Gastrocnemius medialis (tissue), 4 donors: Measurements from ENCODE around the gene GRIK3. TPM values are rescaled to one million over a fixed set of nuclear protein-coding genes. Genes with fewer than 3 reads are reported as not detected.

Source experiments
- ATAC-seq, 2 donors: fragments of 150-250 bp; one replicate each; pipeline ENCODE4 v1.9.1; 2016
- DNase-seq, 2 donors: peaks; one replicate each; pipeline ENCODE4 v3.0.0-alpha.2; 2019
- H3K27ac ChIP-seq, 4 donors: fragments of 200-600 bp; sonication (generic); 1 replicate in 1 of 4; 2 replicates in 3 of 4; pipeline ENCODE4 v1.5.1; 2016 to 2018; ENCODE audit warnings: mild to moderate bottlenecking in 2 of 4, moderate library complexity in 1 of 4
- H3K27me3 ChIP-seq, 3 donors: fragments of 200-600 bp; sonication (generic) in 2 of 3; 1 replicate in 1 of 3; 2 replicates in 2 of 3; pipeline versions ENCODE4 v1.5.1 to v1.6.0; 2016 to 2019; ENCODE audit warnings: mild to moderate bottlenecking in 1 of 3, moderate library complexity in 1 of 3
- H3K36me3 ChIP-seq, 2 donors: fragments of 200-600 bp; sonication (generic) in 1 of 2; one replicate each; pipeline ENCODE4 v1.5.1; 2017 to 2018
- H3K4me1 ChIP-seq, 2 donors: fragments of 200-600 bp; sonication (generic) in 1 of 2; one replicate each; pipeline ENCODE4 v1.5.1; 2016 to 2017; ENCODE audit warnings: mild to moderate bottlenecking in 2 of 2
- H3K4me3 ChIP-seq, 4 donors: fragments of 200-600 bp; sonication (generic) in 3 of 4; 1 replicate in 1 of 4; 2 replicates in 3 of 4; pipeline ENCODE4 v1.5.1; 2016 to 2019; ENCODE audit warnings: mild to moderate bottlenecking in 2 of 4
- H3K9me3 ChIP-seq, 3 donors: fragments of 200-600 bp; sonication (generic) in 2 of 3; 1 replicate in 1 of 3; 2 replicates in 2 of 3; pipeline ENCODE4 v1.5.1; 2016 to 2019
- POLR2A ChIP-seq, 2 donors: fragments of 450-650 bp; IDR thresholded peaks; one replicate each; pipeline ENCODE4 v1.6.1; 2017; ENCODE audit warnings: antibody characterized with exemption in 2 of 2, mild to moderate bottlenecking in 2 of 2, moderate library complexity in 2 of 2
- in situ Hi-C, 4 donors: fragments of 200-750 bp; cut with MboI; loops; one replicate each; pipeline versions ENCODE4 v1.15.0 to v1.8.0; 2017; ENCODE audit warnings: low sequenced_read_pairs in 4 of 4
- intact Hi-C: fragments of 100-400 bp; cut with DNase I; formaldehyde crosslinking; loops from one replicate; pipeline ENCODE4 v1.15.1; 2023; ENCODE audit warnings: low total_unique reads
- total RNA-seq, 4 donors: library from RNA; depleted of rRNA; stranded (reverse); fragments of >200 nt; gene quantifications; one replicate each; pipeline versions ENCODE4 v1.1.0 to v1.2.3, GENCODE V29; 2016
- TF ChIP-seq, protein P1 (sequence below), 5 experiments: fragments of 450-650 bp in 3 of 5; fragments of 200-600 bp in 2 of 5; sonication (generic) in 2 of 5; IDR thresholded peaks in 4 of 5; conservative IDR thresholded peaks in 1 of 5; 1 replicate in 4 of 5; 2 replicates in 1 of 5; pipeline ENCODE4 v1.5.1; 2016 to 2019; ENCODE audit warnings: antibody characterized with exemption in 5 of 5, mild to moderate bottlenecking in 3 of 5, moderate library complexity in 3 of 5

GRIK3 gene
- total RNA-seq, 4 donors from 2014 or later: 0.13 to 0.22 (median 0.13) TPM; not detected in 1

- TF ChIP-seq POLR2A (IDR thresholded peaks at IDR 0.05): no peak
- TF ChIP-seq, protein P1, sequence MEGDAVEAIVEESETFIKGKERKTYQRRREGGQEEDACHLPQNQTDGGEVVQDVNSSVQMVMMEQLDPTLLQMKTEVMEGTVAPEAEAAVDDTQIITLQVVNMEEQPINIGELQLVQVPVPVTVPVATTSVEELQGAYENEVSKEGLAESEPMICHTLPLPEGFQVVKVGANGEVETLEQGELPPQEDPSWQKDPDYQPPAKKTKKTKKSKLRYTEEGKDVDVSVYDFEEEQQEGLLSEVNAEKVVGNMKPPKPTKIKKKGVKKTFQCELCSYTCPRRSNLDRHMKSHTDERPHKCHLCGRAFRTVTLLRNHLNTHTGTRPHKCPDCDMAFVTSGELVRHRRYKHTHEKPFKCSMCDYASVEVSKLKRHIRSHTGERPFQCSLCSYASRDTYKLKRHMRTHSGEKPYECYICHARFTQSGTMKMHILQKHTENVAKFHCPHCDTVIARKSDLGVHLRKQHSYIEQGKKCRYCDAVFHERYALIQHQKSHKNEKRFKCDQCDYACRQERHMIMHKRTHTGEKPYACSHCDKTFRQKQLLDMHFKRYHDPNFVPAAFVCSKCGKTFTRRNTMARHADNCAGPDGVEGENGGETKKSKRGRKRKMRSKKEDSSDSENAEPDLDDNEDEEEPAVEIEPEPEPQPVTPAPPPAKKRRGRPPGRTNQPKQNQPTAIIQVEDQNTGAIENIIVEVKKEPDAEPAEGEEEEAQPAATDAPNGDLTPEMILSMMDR (IDR thresholded peaks at IDR 0.05 in 4 of 5, conservative IDR thresholded peaks at IDR 0.05 in 1 of 5): no peak
- no peak for ATAC-seq
- H3K36me3 ChIP-seq: no peaks in the 10 kb centered on the region
- H3K4me1 ChIP-seq: no peaks in the 10 kb centered on the region
- intact Hi-C loops (no loop called here), in situ Hi-C loops (no loop called here)
- no peak for DNase-seq
- H3K27me3 ChIP-seq: peaks cover 0 to 5% (median 0%) of the 10 kb centered on the region in 3 donors
- H3K27ac ChIP-seq: no peak overlapping the region
- H3K4me3 ChIP-seq: no peak overlapping the region
- H3K9me3 ChIP-seq: no peaks in the 10 kb centered on the region
These were observed 215.5 kb downstream of the GRIK3 start for GRCh38 chr1:36818771-36819170.

GRCh38 chr1:36816348-36816747, 218.0 kb downstream of the GRIK3 start:
- intact Hi-C loops (no loop called here), in situ Hi-C loops (no loop called here)
- DNase-seq (no peak), ATAC-seq (no peak)
- Histone ChIP-seq H3K4me3 (no peak overlapping the region), H3K4me1 (no peaks in the 10 kb centered on the region), H3K9me3 (no peaks in the 10 kb centered on the region), H3K27me3 (peaks cover 0 to 5% (median 0%) of the 10 kb centered on the region in 3 donors), H3K36me3 (no peaks in the 10 kb centered on the region), H3K27ac (no peak overlapping the region)
- TF ChIP-seq, protein P1 (IDR thresholded peaks at IDR 0.05 in 4 of 5, conservative IDR thresholded peaks at IDR 0.05 in 1 of 5): no peak
- TF ChIP-seq POLR2A (IDR thresholded peaks at IDR 0.05): no peak

- Histone ChIP-seq H3K4me3 (no peak overlapping the region), H3K36me3 (no peaks in the 10 kb centered on the region), H3K9me3 (no peaks in the 10 kb centered on the region), H3K27ac (no peak overlapping the region), H3K27me3 (peaks cover 0 to 2% (median 0%) of the 10 kb centered on the region in 3 donors), H3K4me1 (no peaks in the 10 kb centered on the region)
- in situ Hi-C loops: no loop called here
- intact Hi-C loops: no loop called here
- TF ChIP-seq, protein P1 (IDR thresholded peaks at IDR 0.05 in 4 of 5, conservative IDR thresholded peaks at IDR 0.05 in 1 of 5): no peak
- TF ChIP-seq POLR2A (IDR thresholded peaks at IDR 0.05): no peak
- DNase-seq: no peak
- ATAC-seq: no peak
These were observed 219.5 kb downstream of the GRIK3 start for GRCh38 chr1:36814774-36815173.

DNA sequence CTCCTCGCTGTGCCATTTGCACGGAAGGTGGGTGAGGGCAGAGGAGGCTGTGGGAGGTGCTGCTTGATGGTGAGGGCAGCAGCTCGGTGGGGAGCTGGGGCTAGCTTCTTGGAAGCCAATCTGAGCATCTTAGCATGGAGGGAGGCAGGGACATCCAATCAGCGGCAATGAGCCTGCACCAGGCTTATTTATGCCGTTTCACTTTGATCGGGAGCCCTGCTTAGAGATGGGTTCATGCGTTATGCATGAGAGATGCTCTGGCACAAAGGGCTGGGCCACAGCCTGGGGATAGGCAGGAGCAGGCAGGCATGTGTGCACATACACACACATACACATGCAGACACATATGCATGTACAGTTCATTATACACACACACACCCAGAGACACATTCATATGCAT, 220.2 kb downstream of the GRIK3 start:
- in situ Hi-C loops: no loop called here
- TF ChIP-seq, protein P1 (IDR thresholded peaks at IDR 0.05 in 4 of 5, conservative IDR thresholded peaks at IDR 0.05 in 1 of 5): no peak
- TF ChIP-seq POLR2A (IDR thresholded peaks at IDR 0.05): no peak
- DNase-seq (no peak), ATAC-seq (no peak)
- Histone ChIP-seq H3K36me3 (no peaks in the 10 kb centered on the region), H3K9me3 (no peaks in the 10 kb centered on the region), H3K4me3 (no peak overlapping the region), H3K27ac (no peak overlapping the region), H3K4me1 (no peaks in the 10 kb centered on the region), H3K27me3 (no peaks in the 10 kb centered on the region)
- intact Hi-C loops: no loop called here

- Histone ChIP-seq H3K27me3 (no peaks in the 10 kb centered on the region), H3K4me1 (no peaks in the 10 kb centered on the region), H3K9me3 (no peaks in the 10 kb centered on the region), H3K27ac (no peak overlapping the region), H3K4me3 (no peak overlapping the region), H3K36me3 (no peaks in the 10 kb centered on the region)
- intact Hi-C loops: no loop called here
- DNase-seq (peak in 1 of 2 donors; percentile 14), ATAC-seq (peak in 1 of 2 donors; percentile 36)
- TF ChIP-seq, protein P1 (IDR thresholded peaks at IDR 0.05 in 4 of 5, conservative IDR thresholded peaks at IDR 0.05 in 1 of 5): no peak
- no peak for TF ChIP-seq POLR2A (IDR thresholded peaks at IDR 0.05)
- in situ Hi-C loops: no loop called here
These were observed 227.1 kb downstream of the GRIK3 start for GRCh38 chr1:36807262-36807661.
